Subcutaneous adipose tissue (tissue), 4 donors: ENCODE measurements around the gene LRRC53. TPM values are rescaled to one million over a fixed set of nuclear protein-coding genes. Genes with fewer than 3 reads are reported as not detected.

Source experiments
- total RNA-seq, 4 donors: library from RNA; depleted of rRNA; stranded (reverse); fragments of >200 nt; gene quantifications; one replicate each; pipeline ENCODE4 v1.1.0, GENCODE V29; 2016
- TF ChIP-seq, protein P1 (sequence below): fragments of 450-650 bp; IDR thresholded peaks from one replicate; pipeline ENCODE4 v1.5.1; 2016; ENCODE audit warnings: low read depth, mild to moderate bottlenecking, control low read depth, antibody characterized with exemption, moderate library complexity

The LRRC53 gene
- total RNA-seq, 4 donors from 2014 or later: not detected

- TF ChIP-seq, protein P1, sequence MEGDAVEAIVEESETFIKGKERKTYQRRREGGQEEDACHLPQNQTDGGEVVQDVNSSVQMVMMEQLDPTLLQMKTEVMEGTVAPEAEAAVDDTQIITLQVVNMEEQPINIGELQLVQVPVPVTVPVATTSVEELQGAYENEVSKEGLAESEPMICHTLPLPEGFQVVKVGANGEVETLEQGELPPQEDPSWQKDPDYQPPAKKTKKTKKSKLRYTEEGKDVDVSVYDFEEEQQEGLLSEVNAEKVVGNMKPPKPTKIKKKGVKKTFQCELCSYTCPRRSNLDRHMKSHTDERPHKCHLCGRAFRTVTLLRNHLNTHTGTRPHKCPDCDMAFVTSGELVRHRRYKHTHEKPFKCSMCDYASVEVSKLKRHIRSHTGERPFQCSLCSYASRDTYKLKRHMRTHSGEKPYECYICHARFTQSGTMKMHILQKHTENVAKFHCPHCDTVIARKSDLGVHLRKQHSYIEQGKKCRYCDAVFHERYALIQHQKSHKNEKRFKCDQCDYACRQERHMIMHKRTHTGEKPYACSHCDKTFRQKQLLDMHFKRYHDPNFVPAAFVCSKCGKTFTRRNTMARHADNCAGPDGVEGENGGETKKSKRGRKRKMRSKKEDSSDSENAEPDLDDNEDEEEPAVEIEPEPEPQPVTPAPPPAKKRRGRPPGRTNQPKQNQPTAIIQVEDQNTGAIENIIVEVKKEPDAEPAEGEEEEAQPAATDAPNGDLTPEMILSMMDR: no peak
Measured at GRCh38 chr1:74463333-74463988, 49.0 kb downstream of the LRRC53 start.

- TF ChIP-seq, protein P1: no peak
Measured at GRCh38 chr1:74457253-74457652, 55.2 kb downstream of the LRRC53 start.

DNA sequence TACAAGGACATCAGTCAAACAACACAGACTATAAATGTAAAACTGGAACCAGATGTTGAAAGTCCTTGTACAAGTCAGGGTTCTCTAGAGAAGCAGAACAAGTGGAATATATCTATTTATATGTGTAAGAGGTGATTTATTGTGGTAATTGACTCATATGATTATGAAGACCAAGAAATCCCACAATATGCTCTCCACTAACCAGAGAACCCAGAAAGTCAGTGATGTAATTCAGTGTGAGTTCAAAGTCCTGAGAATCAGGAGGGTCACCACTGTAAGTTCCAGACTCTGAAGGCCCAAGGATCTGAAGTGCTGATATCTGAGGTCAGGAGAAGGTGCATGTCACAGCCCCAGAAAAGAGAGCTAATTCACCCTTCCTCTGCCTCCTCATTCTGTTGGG, 57.0 kb downstream of the LRRC53 start:
- TF ChIP-seq, protein P1: no peak

- TF ChIP-seq, protein P1: no peak
Measured at GRCh38 chr1:74453277-74453676, 59.1 kb downstream of the LRRC53 start.

- TF ChIP-seq, protein P1: no peak
Measured at GRCh38 chr1:74452035-74452434, 60.4 kb downstream of the LRRC53 start.

GRCh38 chr1:74437035-74437434, 75.4 kb downstream of the LRRC53 start:
- TF ChIP-seq, protein P1: no peak

DNA sequence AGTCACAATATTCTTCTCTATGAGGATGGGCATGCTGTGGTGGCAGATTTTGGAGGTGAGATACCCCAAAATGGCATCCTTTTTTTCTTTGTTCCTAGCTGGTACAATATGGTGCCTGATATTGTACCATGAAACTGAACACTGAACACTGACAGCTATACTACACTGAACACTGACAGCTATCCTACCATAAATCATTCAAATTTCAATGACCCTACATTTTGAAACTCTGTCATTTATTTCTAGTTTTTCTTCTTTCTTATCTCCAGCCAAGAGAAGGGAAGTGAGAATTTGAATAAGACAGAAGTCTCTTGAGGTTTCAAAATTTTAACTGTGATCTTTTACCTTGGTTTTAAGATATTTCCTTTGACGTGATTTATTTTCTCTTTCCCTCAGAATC, 76.3 kb downstream of the LRRC53 start:
- TF ChIP-seq, protein P1: no peak
